ENCODE results near the gene SMIM1. TPM values are rescaled to one million over a fixed set of nuclear protein-coding genes. Genes with fewer than 3 reads are reported as not detected.

Gene SMIM1
- polyA plus RNA-seq, 3 donors = 1.1 to 2.7 (median 1.4) TPM

DNA sequence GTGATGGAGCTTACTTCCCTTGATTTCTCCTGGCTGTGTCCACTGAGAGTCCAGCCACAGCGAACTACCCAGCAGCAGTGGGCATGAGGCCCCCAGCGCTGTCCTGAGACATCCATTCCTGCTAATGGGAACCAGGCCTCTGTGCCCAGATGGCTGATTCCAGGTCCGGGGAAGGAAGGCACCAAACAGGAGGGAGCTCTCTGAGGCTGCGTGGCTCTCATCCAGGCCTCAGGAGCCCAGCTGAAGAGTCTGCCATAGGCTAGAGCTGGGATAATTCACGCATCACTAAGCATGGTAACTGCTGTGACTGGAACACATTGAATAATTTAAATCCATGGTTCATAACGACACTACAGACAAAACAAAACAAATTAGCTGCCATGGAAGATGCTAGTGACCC, 48.5 kb downstream of the SMIM1 start:
- no peaks in the 10 kb centered on the region for H3K9me3 Mint-ChIP-seq
- H3K27me3 Mint-ChIP-seq (ENCODE audit: low read depth in 3 of 3) = peaks cover 0 to 5% (median 0%) of the 10 kb centered on the region in 3 donors
- Histone ChIP-seq H3K79me2 (ENCODE audit: insufficient read depth, low read length) (no peaks in the 10 kb centered on the region), H3K27ac (ENCODE audit: low read depth in 1 of 2, low read length in 2 of 2) (no peak overlapping the region), H3K36me3 (replicated peaks in 1 of 2; ENCODE audit: control insufficient read depth in 1 of 2, insufficient read depth in 2 of 2, low read length in 2 of 2) (peaks cover 25 to 80% of the 10 kb centered on the region in 2 donors), H3K27me3 (ENCODE audit: control insufficient read depth in 2 of 2, insufficient read depth in 2 of 2, low read length in 2 of 2) (no peaks in the 10 kb centered on the region), H3K4me1 (ENCODE audit: control insufficient read depth in 1 of 2, insufficient read depth in 2 of 2, low read length in 2 of 2) (no peaks in the 10 kb centered on the region), H3K4me3 (replicated peaks in 1 of 3; ENCODE audit: low read depth in 2 of 3, low read length in 3 of 3) (no peak overlapping the region), H2AFZ (ENCODE audit: insufficient read depth, low read depth, low read length, poor library complexity, severe bottlenecking) (no peak overlapping the region), H4K20me1 (ENCODE audit: insufficient read depth, low read length) (no peaks in the 10 kb centered on the region), H3K9ac (ENCODE audit: insufficient read depth, low read length, poor library complexity, severe bottlenecking) (no peak overlapping the region), H3K9me3 (replicated peaks in 1 of 2; ENCODE audit: control insufficient read depth in 1 of 2, insufficient read depth in 1 of 2, low read length in 2 of 2) (no peaks in the 10 kb centered on the region), H3K4me2 (replicated peaks; ENCODE audit: extremely low read depth, low read length, poor library complexity, severe bottlenecking) (no peak overlapping the region)
- 94% methylated on average over 5 of the region's 6 CpGs for WGBS (ENCODE audit: insufficient coverage)
- H3K27ac Mint-ChIP-seq = no peak overlapping the region
- no peak overlapping the region for H3K4me3 Mint-ChIP-seq
- no peak for DNase-seq
- peaks cover 2% of the 10 kb centered on the region for H3K4me1 Mint-ChIP-seq
- peaks cover 64 to 69% of the 10 kb centered on the region in 2 donors for H3K36me3 Mint-ChIP-seq
- intact Hi-C loops (cut with micrococcal nuclease) = no loop called here
- TF ChIP-seq, protein P1, sequence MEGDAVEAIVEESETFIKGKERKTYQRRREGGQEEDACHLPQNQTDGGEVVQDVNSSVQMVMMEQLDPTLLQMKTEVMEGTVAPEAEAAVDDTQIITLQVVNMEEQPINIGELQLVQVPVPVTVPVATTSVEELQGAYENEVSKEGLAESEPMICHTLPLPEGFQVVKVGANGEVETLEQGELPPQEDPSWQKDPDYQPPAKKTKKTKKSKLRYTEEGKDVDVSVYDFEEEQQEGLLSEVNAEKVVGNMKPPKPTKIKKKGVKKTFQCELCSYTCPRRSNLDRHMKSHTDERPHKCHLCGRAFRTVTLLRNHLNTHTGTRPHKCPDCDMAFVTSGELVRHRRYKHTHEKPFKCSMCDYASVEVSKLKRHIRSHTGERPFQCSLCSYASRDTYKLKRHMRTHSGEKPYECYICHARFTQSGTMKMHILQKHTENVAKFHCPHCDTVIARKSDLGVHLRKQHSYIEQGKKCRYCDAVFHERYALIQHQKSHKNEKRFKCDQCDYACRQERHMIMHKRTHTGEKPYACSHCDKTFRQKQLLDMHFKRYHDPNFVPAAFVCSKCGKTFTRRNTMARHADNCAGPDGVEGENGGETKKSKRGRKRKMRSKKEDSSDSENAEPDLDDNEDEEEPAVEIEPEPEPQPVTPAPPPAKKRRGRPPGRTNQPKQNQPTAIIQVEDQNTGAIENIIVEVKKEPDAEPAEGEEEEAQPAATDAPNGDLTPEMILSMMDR (IDR thresholded peaks at IDR 0.05) = no peak

DNA sequence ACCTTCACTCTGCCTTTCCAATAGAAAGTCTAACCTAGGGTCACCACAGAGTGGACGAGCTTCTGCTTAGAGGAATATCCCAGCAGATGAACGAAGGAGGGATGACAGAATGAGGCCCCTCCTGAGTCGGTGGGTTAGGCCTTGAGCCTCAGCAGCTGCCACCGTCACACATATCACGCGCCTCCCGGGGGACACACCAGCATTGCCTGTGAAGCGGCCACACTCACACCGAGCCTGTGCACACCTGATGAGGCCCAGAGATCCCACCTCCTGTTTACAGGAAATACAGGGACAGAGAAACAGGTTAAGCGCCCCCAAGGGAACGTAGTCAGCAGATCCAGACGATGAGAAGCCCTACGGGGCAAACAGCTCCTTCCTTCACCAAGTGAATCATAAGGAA, 48.9 kb downstream of the SMIM1 start:
- Histone ChIP-seq H3K9ac (ENCODE audit: insufficient read depth, low read length, poor library complexity, severe bottlenecking) (no peak overlapping the region), H3K4me1 (ENCODE audit: control insufficient read depth in 1 of 2, insufficient read depth in 2 of 2, low read length in 2 of 2) (no peaks in the 10 kb centered on the region), H2AFZ (ENCODE audit: insufficient read depth, low read depth, low read length, poor library complexity, severe bottlenecking) (no peak overlapping the region), H3K79me2 (ENCODE audit: insufficient read depth, low read length) (no peaks in the 10 kb centered on the region), H3K9me3 (replicated peaks in 1 of 2; ENCODE audit: control insufficient read depth in 1 of 2, insufficient read depth in 1 of 2, low read length in 2 of 2) (no peaks in the 10 kb centered on the region), H3K27me3 (ENCODE audit: control insufficient read depth in 2 of 2, insufficient read depth in 2 of 2, low read length in 2 of 2) (no peaks in the 10 kb centered on the region), H3K4me2 (replicated peaks; ENCODE audit: extremely low read depth, low read length, poor library complexity, severe bottlenecking) (no peak overlapping the region), H3K4me3 (replicated peaks in 1 of 3; ENCODE audit: low read depth in 2 of 3, low read length in 3 of 3) (no peak overlapping the region), H3K36me3 (replicated peaks in 1 of 2; ENCODE audit: control insufficient read depth in 1 of 2, insufficient read depth in 2 of 2, low read length in 2 of 2) (peaks cover 28 to 81% of the 10 kb centered on the region in 2 donors), H4K20me1 (ENCODE audit: insufficient read depth, low read length) (no peaks in the 10 kb centered on the region), H3K27ac (ENCODE audit: low read depth in 1 of 2, low read length in 2 of 2) (no peak overlapping the region)
- intact Hi-C loops (cut with micrococcal nuclease) = no loop called here
- no peak overlapping the region for H3K4me3 Mint-ChIP-seq
- 96% methylated on average over 11 of the region's 13 CpGs for WGBS (ENCODE audit: insufficient coverage)
- peaks cover 66 to 68% of the 10 kb centered on the region in 2 donors for H3K36me3 Mint-ChIP-seq
- H3K9me3 Mint-ChIP-seq = no peaks in the 10 kb centered on the region
- H3K27me3 Mint-ChIP-seq (ENCODE audit: low read depth in 3 of 3) = peaks cover 0 to 5% (median 0%) of the 10 kb centered on the region in 3 donors
- TF ChIP-seq, protein P1 (IDR thresholded peaks at IDR 0.05) = no peak
- no peaks in the 10 kb centered on the region for H3K4me1 Mint-ChIP-seq
- no peak overlapping the region for H3K27ac Mint-ChIP-seq
- no peak for DNase-seq
